ENCODE measurements around the gene GSTM5.
"Not testable (repeated sequence)": the region's sequence is repeated elsewhere in the genome, so short reads cannot be mapped to it uniquely, and the experiment has no call there.

GSTM5 gene
- 0 to 0.18 reads per million in 2 experiments for total RNA-seq

DNA sequence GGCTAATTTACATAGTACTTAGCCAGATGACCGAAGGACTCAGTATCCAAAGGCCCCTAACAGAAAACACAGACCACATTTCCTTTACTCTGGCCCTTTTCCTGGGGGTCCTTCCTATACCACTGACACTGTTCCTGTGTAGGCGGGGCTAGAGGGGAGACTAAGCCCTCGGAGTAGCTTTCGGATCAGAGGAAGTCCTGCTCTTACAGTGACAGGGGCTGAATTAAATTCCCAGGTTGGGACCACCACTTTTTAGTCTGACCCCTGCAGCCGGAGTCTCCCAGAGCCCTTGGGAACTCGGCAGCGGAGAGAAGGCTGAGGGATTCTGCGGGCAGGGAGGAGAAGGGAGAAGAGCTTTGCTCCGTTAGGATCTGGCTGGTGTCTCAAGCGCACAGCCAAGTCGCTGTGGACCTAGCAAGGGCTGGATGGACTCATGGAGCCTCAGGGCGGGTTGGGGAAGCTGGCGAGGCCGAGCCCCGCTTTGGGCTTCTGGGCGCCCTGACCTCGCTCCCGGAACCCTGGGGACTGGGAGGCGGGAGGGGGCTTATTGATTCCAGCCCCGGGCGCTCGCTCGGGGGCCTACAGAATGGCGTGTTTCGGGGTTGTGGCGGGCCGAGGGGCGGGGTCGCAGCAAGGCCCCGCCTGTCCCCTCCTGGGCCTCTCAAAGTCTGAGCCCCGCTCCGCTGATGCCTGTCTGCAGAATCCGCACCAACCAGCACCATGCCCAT, at the start of gene GSTM5:
Gene GSTM5 (plus strand): TSS at position 659 of the 728 bp plus-strand sequence. CDS start 62 bp downstream, at position 721.
- DNase-seq (ENCODE audit: low read depth), result not testable (repeated sequence)

DNA sequence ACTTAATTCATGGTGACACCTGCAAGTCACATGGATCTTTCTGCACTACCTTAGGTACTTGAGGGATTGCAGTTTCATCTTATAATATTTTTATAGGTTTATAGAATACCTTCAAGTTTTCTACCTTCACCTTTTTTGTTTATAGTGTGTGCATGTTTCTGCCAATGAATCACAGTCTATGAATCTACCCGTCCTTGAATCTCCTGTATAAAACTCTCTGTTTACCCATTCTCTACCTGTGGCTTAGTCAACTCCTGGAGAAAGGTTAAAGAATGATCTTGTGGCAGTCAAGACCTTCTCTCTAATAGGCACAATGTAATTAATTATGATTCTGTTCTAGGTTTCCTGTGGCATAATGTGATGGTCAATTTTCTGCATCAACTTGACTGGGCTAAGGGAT, 47.4 kb upstream of the GSTM5 start:
- DNase-seq (ENCODE audit: low read depth), result no peak

DNA sequence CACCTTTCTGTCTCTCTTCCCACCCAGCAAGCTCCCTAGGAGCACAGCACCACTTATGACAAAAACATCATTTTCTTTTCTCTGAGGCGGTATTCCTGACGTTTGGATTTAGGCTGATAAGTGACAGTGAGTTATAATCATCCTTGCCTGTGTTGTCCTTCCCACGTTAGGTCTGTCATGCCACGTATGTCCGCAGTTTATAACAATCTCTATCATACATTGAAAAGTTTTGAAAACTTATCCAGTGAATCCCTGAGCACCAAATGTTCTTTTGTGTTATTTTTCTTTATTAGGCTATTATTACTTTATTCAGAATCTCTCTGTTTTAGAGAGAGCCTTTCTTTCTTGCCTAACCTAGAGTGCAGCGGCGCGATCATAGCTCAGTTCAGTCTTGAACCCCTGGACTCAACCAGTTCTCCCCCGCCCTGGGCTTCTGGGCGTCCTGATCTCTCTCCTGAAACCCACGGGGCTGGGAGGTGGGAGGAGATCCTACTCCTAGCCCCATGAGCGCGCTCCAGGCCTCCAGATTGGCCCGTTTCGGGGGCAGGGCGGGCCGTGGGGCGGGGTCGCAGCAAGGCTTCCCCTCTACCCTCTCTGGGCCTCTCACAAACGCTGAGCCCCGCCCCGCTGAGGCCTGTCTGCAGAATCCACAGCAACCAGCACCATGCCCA, 44.5 kb upstream of the GSTM5 start, which contains the start of gene GSTM2:
Gene GSTM2 (plus strand): TSS at position 606 of the 671 bp plus-strand sequence. CDS start 59 bp downstream, at position 665.
- peak; percentile 71 for DNase-seq (ENCODE audit: low read depth)

DNA sequence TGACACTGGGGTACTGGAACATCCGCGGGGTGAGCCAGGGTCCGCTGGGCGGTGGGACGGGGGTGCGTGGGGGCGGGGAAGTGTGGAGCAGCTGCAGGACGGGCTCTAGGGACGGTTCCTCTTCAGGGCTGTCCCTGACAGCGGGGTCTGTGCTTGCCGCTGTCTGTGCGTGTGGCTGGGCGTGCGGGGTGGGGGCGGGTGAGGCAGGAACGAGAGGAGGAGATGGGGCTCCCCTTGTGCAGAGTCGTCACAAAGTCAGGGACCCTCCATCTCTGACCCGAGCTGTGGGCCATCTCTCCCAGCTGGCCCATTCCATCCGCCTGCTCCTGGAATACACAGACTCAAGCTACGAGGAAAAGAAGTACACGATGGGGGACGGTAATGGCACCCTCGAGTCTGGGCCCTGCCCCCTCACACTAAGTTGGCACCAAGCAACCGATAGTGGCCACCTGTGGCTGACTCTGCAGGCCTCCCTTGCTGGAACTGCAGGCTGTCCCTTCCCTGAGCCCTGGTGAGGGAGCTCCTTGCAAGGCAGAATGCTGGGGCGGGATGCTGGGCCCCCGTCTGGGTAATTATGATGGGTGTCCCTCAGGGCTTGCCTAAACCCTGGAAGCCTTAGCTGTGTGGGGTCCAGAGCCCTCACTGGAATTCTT, 43.8 kb upstream of the GSTM5 start:
- DNase-seq (ENCODE audit: low read depth), result no peak

DNA sequence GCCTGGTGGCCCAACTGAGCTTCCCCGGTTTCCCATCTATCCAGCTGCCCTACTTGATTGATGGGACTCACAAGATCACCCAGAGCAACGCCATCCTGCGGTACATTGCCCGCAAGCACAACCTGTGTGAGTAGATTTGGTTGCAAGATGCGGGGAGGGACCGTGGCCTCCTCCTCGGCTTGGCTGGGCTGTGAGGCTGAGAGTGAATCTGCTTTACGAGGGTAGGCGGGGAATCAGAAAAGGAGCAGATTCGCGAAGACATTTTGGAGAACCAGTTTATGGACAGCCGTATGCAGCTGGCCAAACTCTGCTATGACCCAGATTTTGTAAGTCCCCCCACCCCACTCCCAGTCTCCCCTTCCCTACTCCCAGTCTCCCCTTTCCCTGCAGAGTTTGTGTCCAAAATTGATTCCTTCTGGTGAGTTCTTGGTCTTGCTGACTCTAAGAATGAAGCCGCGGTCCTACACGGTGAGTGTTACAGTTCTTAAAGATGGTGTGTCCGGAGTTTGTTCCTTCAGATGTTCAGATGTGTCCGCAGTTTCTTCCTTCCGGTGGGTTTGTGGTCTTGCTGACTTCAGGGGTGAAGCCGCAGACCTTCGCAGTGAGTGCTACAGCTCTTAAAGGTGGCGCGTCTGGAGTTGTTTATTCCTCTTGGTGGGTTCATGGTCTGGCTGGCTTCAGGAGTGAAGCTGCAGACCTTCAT, 42.7 kb upstream of the GSTM5 start:
- no peak for DNase-seq (ENCODE audit: low read depth)

DNA sequence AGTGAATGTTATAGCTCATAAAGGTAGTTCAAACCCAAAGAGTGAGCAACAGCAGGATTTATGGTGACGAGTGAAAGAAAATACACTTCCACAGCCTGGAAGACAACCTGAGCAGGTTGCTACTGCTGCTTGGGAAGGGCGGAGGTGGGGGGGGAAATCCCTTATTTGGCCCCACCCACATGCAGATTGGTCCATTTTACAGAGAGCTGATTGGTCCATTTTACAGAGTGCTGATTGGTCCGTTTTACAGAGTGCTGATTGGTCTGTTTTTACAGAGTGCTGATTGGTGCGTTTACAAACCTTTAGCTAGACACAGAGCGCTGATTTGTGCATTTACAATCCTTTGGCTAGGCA, 42.1 kb upstream of the GSTM5 start:
- DNase-seq (ENCODE audit: low read depth), result not testable (repeated sequence)

DNA sequence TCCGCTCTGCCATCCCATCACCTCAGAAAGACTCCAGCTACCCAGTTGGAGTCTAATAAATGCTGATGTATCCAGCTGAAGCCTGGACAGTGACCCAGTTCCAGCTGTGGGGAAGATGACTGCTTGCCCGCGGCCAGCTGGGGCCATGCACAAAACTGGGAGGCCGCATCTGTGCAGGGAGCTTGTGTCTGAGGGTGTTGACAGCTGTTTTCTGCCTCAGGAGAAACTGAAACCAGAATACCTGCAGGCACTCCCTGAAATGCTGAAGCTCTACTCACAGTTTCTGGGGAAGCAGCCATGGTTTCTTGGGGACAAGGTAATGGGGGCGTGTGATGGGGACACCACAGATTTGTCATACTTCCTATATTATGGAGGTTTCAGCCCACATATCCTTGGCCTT, 41.0 kb upstream of the GSTM5 start:
- DNase-seq (ENCODE audit: low read depth), result no peak

DNA sequence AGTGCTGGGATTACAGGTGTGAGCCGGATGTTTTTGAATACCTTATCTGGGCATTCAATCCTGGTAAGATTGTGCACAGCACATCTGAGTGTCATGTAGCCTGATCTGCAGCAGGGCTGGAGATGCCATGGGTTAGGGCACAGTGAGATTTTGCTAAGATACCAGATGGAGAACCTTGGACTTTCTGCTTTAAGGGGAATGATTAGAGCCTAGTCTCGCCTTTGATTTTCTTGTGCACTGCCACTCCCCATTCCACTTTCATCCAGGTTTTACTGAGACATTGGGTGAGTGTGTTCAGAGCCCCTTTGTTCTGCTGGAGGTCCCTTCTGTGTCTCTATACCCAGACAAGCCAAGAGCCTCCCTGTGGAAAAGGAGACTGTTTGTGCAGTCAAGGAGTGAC, 38.2 kb upstream of the GSTM5 start:
- not testable (repeated sequence) for DNase-seq (ENCODE audit: low read depth)

DNA sequence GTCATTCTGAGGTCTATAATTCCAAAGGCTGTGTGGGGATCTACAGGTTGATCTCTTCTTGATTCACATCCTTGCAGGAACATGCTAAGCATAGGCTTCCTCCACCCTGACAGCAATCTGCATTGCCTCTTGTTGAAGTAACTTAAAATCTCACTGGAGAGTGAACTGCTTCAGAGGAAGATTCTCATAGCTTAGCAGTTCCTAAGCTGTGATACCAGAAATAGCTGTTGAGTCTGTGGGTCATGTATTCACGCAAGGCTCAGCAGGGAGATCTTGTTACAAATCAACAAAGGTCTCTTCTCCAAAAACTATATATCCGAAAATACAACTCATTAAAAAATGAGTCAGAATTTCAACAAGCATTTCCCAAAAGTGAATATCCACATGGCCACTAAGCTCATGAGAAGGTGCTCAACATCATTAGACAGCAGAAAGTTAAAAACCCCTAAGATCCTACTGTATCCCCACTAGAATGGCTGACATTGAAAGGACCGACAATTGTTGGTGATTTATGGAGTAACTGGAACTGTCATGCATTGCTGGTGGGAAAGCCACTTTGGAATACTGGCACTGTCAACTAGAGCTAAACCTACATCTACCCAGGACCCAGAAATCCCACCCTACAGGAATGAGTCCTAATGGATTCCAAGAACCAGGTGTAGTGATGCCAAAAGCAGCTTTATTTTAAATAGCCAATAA, 35.2 kb upstream of the GSTM5 start:
- DNase-seq (ENCODE audit: low read depth), result not testable (repeated sequence)

DNA sequence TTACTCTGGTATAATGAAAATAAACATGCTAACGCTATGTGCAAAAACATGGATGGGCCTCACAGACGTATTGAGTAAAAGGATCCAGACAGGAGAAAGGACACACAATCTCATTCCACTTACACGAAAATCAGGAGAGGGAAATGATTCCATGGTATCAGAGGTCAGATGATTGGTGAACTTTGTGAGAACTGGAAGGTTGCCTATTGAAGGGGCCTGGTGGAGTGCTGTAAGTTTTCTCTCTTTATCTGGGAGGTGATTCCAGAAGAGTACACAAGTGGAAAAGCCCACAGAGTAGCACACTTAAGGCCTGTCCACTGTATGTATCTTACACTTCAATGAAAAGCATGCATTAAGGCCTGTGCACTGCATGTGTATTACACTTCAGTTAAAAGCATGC, 34.6 kb upstream of the GSTM5 start:
- no peak for DNase-seq (ENCODE audit: low read depth)

DNA sequence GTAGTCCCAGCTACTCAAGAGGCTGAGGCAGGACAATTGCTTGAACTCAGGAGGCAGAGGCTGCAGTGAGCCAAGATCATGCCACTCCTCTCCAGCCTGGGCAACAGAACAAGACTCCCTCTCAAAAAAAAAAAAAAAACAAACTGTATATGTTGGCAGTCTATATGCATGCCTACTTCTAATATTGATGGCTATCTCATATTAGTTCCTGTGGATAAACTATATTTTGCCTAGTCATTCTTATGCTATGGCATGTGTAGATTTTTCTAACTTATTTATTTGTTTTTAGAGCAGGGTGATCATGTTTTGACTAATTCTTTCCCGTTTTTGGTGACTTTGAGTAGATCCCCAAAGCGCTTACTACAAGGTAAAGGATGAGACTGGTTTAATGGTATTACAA, 33.4 kb upstream of the GSTM5 start:
- DNase-seq (ENCODE audit: low read depth), result not testable (repeated sequence)

DNA sequence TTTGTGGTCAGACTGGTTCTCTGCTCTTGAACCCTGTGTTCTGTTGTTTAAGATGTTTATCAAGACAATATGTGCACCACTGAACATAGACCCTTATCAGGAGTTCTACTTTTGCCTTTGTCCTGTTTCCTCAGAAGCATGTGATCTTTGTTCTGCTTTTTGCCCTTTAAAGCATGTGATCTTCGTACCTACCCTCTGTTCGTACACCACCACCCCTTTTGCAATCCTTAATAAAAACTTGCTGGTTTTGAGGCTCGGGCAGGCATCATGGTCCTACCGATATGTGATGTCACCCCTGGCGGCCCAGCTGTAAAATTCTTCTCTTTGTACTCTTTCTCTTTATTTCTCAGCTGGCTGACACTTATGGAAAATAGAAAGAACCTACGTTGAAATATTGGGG, 27.3 kb upstream of the GSTM5 start:
- DNase-seq (ENCODE audit: low read depth), result not testable (repeated sequence)

DNA sequence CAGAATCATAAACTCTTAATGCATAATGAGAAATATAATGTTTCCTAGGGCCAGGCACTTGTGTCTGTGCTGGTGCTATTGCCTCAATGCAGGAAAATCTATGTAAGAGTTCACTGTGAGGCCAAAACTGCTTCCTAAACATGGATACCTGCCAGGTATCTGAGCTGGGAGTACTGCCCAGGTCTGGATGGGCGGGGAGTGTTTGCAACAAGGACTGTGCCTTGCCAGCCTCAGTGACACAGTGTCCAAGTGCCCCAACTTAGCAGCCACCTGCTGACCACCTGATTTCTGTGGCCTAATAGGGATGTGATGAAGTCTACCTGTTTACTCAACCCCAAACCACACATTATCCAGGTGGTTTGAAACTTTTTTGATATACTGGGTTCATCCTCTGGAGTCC, 26.7 kb upstream of the GSTM5 start:
- DNase-seq (ENCODE audit: low read depth), result not testable (repeated sequence)

DNA sequence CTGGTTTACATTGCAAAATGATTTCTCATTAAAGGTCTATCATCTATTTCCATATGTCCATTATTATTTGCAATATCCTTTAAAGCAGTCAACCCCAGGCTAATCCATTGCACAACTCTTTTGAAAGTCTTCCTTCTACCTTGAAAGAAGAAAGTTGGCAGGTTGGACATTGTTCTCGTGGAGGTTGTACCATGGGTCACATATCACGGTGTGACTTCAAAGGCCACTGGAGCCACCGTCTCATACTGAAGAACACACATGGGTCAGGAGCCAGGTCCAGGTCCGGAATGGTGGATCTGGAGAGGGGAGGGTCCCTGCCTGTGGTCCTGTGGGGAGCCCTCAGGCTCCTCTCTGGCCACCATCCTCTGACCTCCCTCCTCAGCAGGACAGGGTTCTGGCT, 26.2 kb upstream of the GSTM5 start:
- DNase-seq (ENCODE audit: low read depth), result not testable (repeated sequence)

DNA sequence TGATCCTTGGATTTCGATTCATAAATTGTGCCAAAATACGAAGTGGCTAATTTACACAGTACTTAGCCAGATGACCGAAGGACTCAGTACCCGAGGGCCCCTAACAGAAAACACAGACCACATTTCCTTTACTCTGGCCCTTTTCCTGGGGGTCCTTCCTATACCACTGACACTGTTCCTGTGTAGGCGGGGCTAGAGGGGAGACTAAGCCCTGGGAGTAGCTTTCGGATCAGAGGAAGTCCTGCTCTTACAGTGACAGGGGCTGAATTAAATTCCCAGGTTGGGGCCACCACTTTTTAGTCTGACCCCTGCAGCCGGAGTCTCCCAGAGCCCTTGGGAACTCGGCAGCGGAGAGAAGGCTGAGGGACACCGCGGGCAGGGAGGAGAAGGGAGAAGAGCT, 24.9 kb upstream of the GSTM5 start:
- DNase-seq (ENCODE audit: low read depth), result not testable (repeated sequence)

DNA sequence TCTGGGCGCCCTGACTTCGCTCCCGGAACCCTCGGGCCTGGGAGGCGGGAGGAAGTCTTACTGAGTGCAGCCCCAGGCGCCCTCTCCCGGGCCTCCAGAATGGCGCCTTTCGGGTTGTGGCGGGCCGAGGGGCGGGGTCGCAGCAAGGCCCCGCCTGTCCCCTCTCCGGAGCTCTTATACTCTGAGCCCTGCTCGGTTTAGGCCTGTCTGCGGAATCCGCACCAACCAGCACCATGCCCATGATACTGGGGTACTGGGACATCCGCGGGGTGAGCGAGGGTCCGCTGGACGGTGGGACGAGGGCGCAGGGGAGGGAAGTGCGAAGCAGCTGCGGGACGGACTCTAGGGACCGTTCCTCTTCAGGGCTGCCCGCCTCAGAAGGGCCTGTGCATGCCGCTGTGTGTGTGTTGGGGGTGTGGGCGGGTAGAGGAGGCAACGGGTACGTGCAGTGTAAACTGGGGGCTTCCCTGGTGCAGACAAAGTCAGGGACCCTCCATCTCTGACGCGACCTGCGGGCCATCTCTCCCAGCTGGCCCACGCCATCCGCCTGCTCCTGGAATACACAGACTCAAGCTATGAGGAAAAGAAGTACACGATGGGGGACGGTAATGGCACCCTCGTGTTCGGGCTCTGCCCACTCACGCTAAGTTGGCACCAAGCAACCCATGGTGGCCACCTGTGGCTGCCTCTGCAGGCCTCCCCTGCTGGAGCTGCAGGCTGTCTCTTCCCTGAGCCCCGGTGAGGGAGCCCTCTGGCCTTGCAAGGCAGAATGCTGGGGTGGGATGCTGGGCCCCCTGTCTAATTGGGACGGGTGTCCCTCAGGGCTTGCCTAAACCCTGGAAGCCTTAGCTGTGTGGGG, 24.2 kb upstream of the GSTM5 start, which contains the start of gene GSTM1:
Gene GSTM1 (plus strand): TSS at position 177 of the 859 bp plus-strand sequence. CDS start 57 bp downstream, at position 234.
- DNase-seq (ENCODE audit: low read depth), result no peak

DNA sequence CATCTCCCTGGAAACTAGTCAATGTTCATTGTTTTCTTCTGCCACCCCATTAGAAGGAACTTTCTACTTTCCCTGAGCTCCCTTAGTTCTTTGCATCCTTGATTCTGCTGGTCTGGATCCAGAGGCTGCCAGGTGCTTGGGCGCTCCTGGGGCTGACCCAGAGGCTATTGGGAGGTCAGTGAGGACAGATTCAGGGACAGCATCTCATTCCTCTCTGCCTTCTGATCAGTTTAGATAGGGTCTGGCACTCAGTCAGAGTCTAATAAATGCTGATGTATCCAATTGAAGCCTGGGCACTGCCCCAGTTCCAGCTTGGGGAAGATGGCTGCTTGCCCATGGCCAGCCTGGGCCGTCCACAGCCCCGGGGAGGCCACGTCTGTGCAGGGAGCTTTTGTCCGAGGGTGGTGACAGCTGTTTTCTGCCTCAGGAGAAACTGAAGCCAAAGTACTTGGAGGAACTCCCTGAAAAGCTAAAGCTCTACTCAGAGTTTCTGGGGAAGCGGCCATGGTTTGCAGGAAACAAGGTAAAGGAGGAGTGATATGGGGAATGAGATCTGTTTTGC, 22.1 kb upstream of the GSTM5 start:
- DNase-seq (ENCODE audit: low read depth), result no peak

DNA sequence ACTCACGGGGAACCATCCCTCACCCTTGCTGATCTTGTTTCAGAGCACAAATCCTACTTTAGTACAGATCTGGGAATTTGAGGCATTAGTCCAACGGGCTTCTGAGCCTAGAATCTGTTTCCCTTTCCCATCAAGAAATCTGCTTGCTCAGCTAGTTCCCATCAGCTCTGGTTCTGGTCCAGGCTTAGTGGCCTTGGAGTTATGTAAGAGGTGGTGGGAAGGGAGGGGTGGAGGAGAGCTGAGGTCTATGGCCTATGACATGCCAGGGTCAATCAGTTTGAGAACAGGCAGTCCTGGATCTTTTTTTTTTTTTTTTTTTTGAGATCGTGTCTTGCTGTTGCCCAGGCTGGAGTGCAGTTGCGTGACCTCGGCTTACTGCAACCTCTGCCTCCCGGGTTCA, 20.3 kb upstream of the GSTM5 start:
- no peak for DNase-seq (ENCODE audit: low read depth)

DNA sequence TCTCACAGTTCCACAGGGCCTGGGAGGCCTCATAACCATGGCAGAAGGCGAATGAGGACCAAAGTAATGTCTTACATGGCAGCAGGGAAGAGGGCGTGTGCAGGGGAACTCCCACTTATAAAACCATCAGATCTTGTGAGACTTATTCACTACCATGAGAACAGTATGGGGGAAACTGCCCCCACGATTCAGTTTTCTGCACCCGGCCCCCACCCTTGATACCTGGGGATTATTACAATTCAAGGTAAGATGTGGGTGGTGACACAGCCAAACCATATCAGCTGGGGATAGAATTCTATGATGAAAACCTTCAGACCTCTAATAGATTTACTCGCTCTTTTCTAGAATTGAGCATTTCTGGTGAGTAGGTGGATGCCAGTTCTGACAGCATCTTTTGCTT, 17.7 kb upstream of the GSTM5 start:
- not testable (repeated sequence) for DNase-seq (ENCODE audit: low read depth)

DNA sequence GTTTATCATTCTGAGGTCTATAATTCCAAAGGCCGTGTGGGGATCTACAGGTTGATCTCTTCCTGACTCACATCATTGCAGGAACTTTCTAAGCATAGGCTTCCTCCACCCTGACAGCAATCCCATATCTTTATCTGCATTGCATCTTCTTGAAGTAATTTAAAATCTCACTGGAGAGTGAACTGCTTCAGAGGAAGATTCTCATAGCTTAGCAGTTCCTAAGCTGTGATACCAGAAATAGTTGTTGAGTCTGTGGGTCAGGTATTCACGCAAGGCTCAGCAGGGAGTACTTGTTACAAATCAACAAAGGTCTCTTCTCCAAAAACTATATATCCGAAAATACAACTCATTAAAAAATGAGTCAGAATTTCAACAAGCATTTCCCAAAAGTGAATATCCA, 16.9 kb upstream of the GSTM5 start:
- DNase-seq (ENCODE audit: low read depth), result not testable (repeated sequence)

All from T follicular helper cell (primary cell).